ENCODE data around the gene MAPK1IP1L.
A peak's percentile ranks its signal among the peaks of the same experiment; 100 is the strongest.

The MAPK1IP1L gene

GRCh38 chr14:55098561-55098898 is 47.1 kb downstream of the MAPK1IP1L start:
- no peak for DNase-seq

GRCh38 chr14:55099756-55100155 is 48.3 kb downstream of the MAPK1IP1L start:
- DNase-seq, result no peak

- no peak for DNase-seq
These were observed 50.3 kb downstream of the MAPK1IP1L start for GRCh38 chr14:55101698-55102097.

- peak; percentile 27 for DNase-seq
These were observed 50.7 kb downstream of the MAPK1IP1L start for GRCh38 chr14:55102141-55102621.

- peak; percentile 65 for DNase-seq
These were observed 51.7 kb downstream of the MAPK1IP1L start for GRCh38 chr14:55103005-55103640.

- DNase-seq, result no peak
These were observed 52.8 kb downstream of the MAPK1IP1L start for GRCh38 chr14:55103971-55104954.

- DNase-seq, result no peak
These were observed 54.5 kb downstream of the MAPK1IP1L start for GRCh38 chr14:55105991-55106390.

- peak; percentile 34 for DNase-seq
These were observed 56.5 kb downstream of the MAPK1IP1L start for GRCh38 chr14:55107766-55108554.

GRCh38 chr14:55109836-55110235 is 58.4 kb downstream of the MAPK1IP1L start:
- no peak for DNase-seq

- no peak for DNase-seq
These were observed 59.8 kb downstream of the MAPK1IP1L start for GRCh38 chr14:55111122-55111708.

GRCh38 chr14:55114720-55115119 is 63.3 kb downstream of the MAPK1IP1L start:
- DNase-seq, result no peak

GRCh38 chr14:55115460-55115859 is 64.0 kb downstream of the MAPK1IP1L start:
- DNase-seq, result no peak

- no peak for DNase-seq
These were observed 64.4 kb downstream of the MAPK1IP1L start for GRCh38 chr14:55115861-55116245.

- no peak for DNase-seq
These were observed 65.0 kb downstream of the MAPK1IP1L start for GRCh38 chr14:55116246-55117030.

- no peak for DNase-seq
These were observed 66.5 kb downstream of the MAPK1IP1L start for GRCh38 chr14:55117803-55118441.

GRCh38 chr14:55118761-55119160 is 67.3 kb downstream of the MAPK1IP1L start:
- no peak for DNase-seq

Data from activated T-cell treated with anti-CD3 and anti-CD28 coated beads, Interleukin-2, amount 50 U/mL, for 1 hour (primary cell).